ENCODE measurements around the gene HEMGN. TPM values are rescaled to one million over a fixed set of nuclear protein-coding genes. Genes with fewer than 3 reads are reported as not detected.

Gene HEMGN
- total RNA-seq, 1 donor from 2014 or later = not detected

DNA sequence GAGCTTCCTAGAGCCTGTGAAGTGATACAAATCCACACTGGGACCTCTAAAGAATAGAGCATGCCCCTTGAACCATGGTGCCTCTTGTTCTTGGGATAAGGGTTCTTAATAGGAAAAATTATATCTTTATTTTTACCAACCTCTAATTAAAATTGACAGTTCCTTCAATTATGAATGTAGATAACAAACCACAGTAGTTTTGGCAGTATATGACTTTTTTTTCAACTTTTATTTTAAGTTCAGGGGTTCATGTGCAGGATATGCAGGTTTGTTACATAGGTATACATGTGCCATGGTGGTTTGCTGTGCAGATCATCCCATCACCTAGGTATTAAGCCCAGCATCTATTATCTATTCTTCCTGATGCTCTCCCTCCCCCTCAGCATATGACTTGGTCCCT, 974 bp downstream of the HEMGN start:
- Mint-ChIP-seq H3K36me3 (ENCODE audit: unreplicated experiment) (no peaks in the 10 kb centered on the region), H3K9me3 (ENCODE audit: unreplicated experiment) (no peaks in the 10 kb centered on the region), H3K27ac (ENCODE audit: unreplicated experiment) (no peak overlapping the region), H3K27me3 (ENCODE audit: unreplicated experiment) (peaks cover 79% of the 10 kb centered on the region), H3K4me1 (ENCODE audit: unreplicated experiment) (no peaks in the 10 kb centered on the region), H3K4me3 (ENCODE audit: unreplicated experiment) (no peak overlapping the region)
- DNase-seq (ENCODE audit: extremely low spot score, unreplicated experiment) = no peak
- TF ChIP-seq, protein P1, sequence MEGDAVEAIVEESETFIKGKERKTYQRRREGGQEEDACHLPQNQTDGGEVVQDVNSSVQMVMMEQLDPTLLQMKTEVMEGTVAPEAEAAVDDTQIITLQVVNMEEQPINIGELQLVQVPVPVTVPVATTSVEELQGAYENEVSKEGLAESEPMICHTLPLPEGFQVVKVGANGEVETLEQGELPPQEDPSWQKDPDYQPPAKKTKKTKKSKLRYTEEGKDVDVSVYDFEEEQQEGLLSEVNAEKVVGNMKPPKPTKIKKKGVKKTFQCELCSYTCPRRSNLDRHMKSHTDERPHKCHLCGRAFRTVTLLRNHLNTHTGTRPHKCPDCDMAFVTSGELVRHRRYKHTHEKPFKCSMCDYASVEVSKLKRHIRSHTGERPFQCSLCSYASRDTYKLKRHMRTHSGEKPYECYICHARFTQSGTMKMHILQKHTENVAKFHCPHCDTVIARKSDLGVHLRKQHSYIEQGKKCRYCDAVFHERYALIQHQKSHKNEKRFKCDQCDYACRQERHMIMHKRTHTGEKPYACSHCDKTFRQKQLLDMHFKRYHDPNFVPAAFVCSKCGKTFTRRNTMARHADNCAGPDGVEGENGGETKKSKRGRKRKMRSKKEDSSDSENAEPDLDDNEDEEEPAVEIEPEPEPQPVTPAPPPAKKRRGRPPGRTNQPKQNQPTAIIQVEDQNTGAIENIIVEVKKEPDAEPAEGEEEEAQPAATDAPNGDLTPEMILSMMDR (IDR thresholded peaks at IDR 0.05) = no peak

DNA sequence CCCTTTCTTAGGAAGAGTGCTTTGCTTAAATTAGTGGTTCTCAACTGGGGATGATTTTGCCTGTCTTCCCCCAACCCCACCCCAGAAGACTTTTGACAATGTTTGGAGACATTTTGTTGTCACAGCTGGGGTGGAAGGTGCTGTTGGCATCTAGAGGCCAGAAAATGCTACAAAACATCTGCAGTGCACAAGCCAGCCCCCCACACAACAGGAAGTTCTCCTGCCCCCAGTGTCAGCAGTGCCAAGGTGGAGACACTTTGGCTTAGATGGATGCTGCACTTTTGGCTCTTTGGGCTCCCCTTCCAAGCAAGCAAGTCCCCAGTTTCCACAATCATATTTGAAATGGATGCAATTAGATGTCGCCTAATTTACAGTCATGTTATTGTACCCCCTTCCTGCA, 2.7 kb downstream of the HEMGN start:
- H3K4me1 Mint-ChIP-seq (ENCODE audit: unreplicated experiment) = no peaks in the 10 kb centered on the region
- TF ChIP-seq, protein P1 (IDR thresholded peaks at IDR 0.05) = no peak
- no peak for DNase-seq (ENCODE audit: extremely low spot score, unreplicated experiment)
- H3K36me3 Mint-ChIP-seq (ENCODE audit: unreplicated experiment) = no peaks in the 10 kb centered on the region
- no peak overlapping the region for H3K4me3 Mint-ChIP-seq (ENCODE audit: unreplicated experiment)
- no peak overlapping the region for H3K27ac Mint-ChIP-seq (ENCODE audit: unreplicated experiment)
- peaks cover 83% of the 10 kb centered on the region for H3K27me3 Mint-ChIP-seq (ENCODE audit: unreplicated experiment)
- H3K9me3 Mint-ChIP-seq (ENCODE audit: unreplicated experiment) = no peaks in the 10 kb centered on the region

DNA sequence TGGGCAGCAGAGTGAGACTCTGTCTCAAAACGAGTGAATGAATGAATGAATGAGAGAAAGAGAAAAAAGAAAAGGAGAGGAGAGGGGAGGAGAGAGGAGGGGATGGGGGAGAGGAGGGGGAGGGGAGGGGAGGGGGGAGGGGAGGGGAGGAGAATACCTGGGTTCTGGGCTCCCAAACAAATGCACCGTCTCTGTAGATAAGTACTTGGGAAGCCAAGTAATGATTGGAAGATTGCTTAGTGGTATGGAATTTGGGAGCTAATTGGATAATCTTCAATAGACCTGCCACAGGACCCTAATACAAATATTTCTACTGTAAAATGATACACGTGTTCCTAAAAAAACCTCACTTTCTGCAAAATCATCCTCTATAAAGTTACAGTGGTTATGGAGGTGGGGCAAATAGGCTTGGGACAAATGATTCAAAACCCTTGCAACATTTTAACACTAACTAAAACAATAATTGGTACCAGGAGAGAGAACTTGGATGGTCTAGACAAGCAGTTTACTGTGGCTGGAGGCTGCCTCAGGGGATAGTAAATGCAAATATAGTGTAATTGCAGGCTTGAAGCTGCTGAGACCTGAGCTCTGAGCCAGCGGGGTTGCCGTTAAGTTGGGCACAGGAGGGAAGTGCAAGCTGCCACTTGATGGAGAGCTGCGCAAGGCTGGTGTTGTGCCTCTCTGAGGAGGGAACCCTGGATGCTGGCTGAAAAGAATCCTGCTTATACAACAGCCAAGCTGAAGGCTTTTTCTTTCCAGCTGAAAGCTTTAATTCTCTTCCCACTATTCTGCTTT, 3.5 kb downstream of the HEMGN start:
- no peaks in the 10 kb centered on the region for H3K36me3 Mint-ChIP-seq (ENCODE audit: unreplicated experiment)
- no peaks in the 10 kb centered on the region for H3K9me3 Mint-ChIP-seq (ENCODE audit: unreplicated experiment)
- no peaks in the 10 kb centered on the region for H3K4me1 Mint-ChIP-seq (ENCODE audit: unreplicated experiment)
- no peak overlapping the region for H3K27ac Mint-ChIP-seq (ENCODE audit: unreplicated experiment)
- H3K4me3 Mint-ChIP-seq (ENCODE audit: unreplicated experiment) = no peak overlapping the region
- no peak for DNase-seq (ENCODE audit: extremely low spot score, unreplicated experiment)
- peaks cover 83% of the 10 kb centered on the region for H3K27me3 Mint-ChIP-seq (ENCODE audit: unreplicated experiment)
- TF ChIP-seq, protein P1 (IDR thresholded peaks at IDR 0.05) = no peak

DNA sequence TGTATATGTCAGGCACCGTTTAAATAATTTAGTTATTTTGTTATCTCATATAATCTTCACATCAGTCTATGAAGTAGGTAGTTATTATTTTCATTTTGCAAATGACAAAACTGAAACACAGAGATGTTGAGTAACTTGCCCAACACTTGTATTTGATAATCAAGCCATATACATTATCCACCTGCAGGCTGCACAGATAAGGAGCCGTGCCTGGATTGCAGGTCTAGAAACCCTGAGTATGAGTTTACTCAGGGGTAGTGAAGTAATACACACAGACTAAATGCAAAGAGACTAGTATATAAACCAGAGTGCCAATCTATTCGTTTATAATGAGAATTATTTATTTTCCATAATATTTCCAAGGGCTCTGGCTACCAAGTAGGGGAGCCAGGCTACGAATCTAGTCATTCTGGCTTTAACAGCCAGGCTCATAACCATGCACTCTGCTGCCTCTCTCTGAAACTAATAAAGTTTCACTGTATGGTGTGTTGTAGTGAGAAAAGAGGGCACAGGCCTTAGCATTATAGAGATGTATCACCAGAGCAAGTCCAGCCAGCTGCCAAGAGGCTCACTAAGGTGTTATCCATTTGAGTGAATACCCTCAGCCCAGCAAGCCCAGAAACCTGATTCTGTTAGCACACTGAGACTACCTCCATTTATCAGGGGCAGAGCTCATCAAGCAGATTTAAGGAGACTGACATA, 4.5 kb downstream of the HEMGN start:
- H3K36me3 Mint-ChIP-seq (ENCODE audit: unreplicated experiment) = no peaks in the 10 kb centered on the region
- H3K27me3 Mint-ChIP-seq (ENCODE audit: unreplicated experiment) = peaks cover 80% of the 10 kb centered on the region
- DNase-seq (ENCODE audit: extremely low spot score, unreplicated experiment) = no peak
- TF ChIP-seq, protein P1 (IDR thresholded peaks at IDR 0.05) = no peak
- no peaks in the 10 kb centered on the region for H3K9me3 Mint-ChIP-seq (ENCODE audit: unreplicated experiment)
- H3K4me3 Mint-ChIP-seq (ENCODE audit: unreplicated experiment) = no peak overlapping the region
- H3K27ac Mint-ChIP-seq (ENCODE audit: unreplicated experiment) = no peak overlapping the region
- no peaks in the 10 kb centered on the region for H3K4me1 Mint-ChIP-seq (ENCODE audit: unreplicated experiment)

DNA sequence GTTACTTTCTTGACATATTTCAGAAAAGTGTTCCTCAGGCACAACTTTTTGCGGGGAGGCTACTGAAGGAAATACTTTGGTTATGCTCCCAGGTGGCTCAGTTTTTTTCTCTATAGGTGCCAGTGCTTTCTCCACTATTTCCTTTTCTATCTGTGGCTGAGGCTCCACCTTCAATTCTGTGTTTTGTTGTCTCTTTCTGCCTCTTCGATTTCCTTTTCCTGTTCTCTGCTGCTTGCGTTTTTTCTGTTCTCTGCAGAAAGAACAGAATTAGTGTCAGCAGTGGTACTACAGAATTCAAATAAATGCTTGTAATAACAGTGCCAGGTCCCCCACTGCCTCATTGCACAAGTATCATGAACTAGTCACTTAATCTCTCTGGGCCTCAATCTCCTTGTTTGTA, 7.0 kb downstream of the HEMGN start:
- H3K27ac Mint-ChIP-seq (ENCODE audit: unreplicated experiment) = no peak overlapping the region
- no peak overlapping the region for H3K4me3 Mint-ChIP-seq (ENCODE audit: unreplicated experiment)
- peaks cover 70% of the 10 kb centered on the region for H3K27me3 Mint-ChIP-seq (ENCODE audit: unreplicated experiment)
- H3K9me3 Mint-ChIP-seq (ENCODE audit: unreplicated experiment) = no peaks in the 10 kb centered on the region
- no peak for DNase-seq (ENCODE audit: extremely low spot score, unreplicated experiment)
- no peaks in the 10 kb centered on the region for H3K4me1 Mint-ChIP-seq (ENCODE audit: unreplicated experiment)
- H3K36me3 Mint-ChIP-seq (ENCODE audit: unreplicated experiment) = no peaks in the 10 kb centered on the region
- TF ChIP-seq, protein P1 (IDR thresholded peaks at IDR 0.05) = no peak
